GM18526 (cell line): Measurements from ENCODE around the gene SST.

Experiments used
- POLR2A ChIP-seq: IDR thresholded peaks from 3 replicates; pipeline ENCODE4 v1.6.1; 2011; ENCODE audit not compliant: insufficient read length; ENCODE audit errors: extremely low read depth

Gene SST

DNA sequence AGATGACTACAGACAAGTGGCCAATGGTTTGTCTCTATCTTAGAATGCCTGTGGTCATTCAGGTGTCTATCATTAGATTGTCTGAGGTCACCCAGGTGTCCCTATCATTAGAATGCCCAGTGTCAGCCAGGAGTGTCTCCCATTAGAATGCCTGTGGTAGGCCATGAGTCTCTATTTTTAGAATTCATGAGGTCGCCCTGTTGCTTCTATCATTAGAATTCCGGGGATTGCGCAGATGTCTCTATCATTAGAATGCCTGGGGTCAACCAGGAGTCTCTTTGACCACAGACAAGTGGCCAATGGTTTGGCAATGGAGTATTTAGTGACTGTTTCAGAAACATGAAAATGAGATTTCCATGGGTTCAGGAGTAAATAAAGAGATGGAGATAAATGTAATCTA is 24.6 kb upstream of the SST start:
- no peak for TF ChIP-seq POLR2A

DNA sequence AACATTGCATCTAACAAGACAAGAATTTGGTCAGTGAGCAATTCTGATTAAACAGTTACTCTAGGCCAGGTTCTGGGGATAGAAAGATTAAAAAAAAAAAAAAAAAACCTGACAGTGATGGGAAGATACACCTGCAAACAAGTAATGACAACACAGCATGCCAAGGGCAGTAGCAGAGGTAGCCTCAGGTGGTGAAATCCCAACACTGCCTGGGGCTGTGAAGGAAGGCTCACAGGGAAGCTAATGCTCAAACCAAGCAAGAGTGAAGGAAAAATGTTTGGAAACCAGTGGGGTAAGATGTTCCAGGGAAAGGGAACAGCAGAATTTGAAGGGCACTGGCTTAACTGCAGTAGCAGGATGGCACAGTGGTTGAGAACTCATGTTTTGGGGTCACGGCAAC is 23.2 kb upstream of the SST start:
- no peak for TF ChIP-seq POLR2A

DNA sequence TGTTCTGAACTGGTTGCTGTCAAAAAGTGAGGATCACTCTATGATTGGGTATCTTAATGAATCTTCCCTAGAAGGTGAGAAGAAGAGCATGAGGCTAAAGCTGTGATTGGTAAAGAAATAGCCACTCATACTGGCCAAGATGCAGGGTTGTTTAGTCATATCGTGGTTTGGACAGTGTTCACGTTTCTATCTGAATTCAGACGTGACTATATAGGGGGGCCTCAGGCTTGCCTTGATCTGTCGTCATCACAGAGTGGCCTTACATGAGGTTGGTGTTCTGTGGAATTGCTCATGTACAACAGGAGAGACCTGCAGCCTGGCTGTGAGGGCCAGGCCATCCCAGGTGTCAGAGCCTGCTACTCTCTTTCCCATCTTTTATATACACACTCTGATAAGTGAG is 19.8 kb upstream of the SST start:
- TF ChIP-seq POLR2A, result no peak

DNA sequence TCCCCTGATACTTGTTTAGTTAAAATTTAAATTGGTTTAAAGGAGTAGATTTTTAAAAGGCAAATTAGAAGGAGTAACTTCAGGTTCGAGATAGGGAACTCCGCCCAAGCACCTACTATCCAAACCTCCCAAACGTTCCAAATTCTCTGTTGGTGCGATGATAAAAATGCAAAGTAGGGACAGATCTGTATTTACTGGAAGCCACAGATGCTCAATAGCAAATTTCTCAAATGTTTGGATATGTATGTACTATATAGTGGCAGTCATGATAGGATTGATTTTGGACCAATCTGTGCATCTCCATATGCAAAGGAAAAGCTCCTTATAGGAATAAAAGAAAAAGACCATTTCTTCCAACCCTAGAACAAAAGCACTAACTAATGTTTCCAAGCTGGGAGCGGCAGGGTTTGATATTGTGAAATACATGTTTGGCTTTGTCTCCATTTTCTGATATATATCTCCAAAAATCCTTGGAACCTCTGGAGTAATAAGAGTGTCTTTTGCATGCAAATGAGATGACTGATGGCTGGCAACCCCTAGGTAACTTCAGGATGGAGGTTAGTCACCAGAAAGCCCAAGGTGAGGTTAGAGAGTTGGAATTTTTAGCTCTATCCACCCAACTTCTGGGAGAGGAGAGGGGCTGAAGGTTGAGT is 16.6 kb upstream of the SST start:
- TF ChIP-seq POLR2A, result no peak

DNA sequence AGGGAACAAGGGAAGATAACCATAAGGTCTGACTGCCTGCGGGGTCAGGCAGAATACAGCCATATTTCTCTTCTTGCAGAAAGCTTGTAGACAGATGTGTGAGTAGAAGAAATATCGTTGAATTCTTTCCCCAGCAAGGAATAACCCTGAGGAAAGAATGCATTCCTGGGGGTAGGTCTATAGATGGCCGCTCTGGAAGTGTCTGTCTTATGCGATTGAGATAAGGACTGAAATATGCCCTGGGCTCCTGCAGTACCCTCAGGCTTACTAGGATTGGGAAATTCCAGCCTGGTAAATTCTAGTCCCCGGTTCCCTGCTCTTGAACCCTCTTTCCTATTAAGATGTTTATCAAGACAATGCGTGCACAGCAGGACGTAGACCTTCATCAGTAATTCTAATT is 15.8 kb upstream of the SST start:
- TF ChIP-seq POLR2A, result no peak

DNA sequence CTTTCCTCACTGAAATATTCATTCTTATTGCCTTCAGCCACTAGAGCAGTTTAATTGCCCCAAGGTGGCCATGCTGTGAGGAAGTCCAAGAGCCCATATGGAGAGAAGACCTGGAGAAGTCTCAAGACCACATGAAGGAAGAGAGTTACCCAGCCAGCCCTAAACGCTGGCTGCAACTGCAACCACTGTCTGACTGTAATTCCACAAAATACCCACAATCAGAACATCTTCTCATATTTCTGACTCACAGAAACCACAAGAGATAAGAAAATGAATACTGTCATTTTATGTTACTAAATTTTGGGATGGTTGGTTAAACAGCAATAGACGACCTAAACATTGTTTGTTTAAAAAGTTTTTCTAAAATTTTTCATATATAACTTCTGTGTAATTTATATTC is 14.7 kb upstream of the SST start:
- no peak for TF ChIP-seq POLR2A

DNA sequence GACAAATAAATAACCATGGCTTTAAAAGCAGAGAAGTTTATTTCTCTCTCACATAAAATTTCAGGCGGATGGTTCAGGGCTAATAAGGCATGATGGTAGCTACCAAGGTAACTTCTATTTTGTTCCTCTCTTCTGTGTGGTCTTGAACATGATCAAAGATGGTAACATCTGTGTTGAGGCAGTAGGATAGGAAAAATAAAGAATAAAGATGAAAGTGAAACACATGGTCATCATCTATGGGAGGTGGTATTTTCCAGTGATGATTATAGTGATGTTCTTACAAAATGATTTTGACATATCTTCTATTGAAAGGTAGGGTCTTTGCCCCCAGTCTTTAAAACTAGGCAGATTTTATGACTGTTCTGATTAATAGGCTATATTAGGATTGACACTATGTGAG is 14.2 kb upstream of the SST start:
- no peak for TF ChIP-seq POLR2A

DNA sequence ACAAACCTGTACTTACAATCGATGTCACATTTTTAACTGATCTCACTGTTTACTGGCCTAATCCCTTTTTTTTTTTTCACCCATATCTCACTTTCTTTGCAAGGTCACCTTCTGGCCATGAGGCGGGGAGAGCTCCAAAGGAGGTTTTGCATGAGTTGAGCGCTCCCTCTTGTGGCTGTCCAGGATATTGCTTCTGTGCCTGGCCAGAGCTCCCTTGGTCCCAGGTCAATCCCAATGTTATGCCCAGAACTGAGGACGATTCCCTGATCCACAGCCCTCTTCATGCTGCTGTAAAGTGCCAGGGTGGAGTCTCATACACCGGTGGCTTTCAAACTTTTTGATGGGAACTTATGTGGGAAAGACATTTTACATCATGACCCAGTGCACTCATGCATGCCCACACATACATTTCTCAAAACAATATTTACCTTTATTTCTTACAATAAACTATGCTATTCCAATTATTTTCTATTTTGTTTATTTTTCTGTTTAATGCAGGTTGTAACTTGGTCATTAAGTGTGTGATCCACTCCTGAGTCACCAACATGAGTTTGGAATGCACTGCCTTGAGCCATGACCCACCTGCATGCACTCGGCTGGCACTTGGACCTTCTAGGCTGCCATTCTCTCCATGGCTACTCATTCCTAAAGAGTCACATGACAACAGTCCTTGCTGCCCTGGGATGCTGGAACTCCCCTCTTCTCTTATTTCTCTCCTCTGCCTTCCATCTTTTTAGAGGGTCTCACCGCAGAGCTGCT is 9.6 kb upstream of the SST start:
- TF ChIP-seq POLR2A, result no peak

DNA sequence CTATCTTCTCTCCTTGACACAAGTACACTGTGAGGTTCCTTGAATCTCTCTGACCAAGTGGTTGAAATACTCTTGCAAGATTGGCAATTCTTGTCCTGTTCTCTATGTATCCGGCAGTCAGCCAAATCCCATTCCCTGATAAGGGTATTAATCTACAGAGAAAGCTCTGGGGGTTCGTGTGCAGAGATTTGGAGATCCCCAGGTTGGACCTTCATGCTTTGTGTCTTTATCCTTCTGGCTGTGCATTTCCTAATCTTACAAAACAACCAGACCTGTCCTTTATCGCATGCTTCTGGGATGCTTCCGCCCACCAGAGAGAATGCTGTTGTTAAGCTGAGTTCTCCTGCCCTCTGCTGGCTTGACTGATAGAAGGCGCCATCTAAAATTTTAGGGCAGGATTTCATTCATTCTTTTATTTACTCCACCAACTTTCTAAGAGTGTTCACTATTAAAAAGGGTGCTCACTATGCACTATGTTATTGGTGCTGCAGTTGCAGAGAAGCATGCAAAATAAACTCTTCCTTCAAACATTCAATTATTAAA is 8.6 kb upstream of the SST start:
- TF ChIP-seq POLR2A, result no peak

DNA sequence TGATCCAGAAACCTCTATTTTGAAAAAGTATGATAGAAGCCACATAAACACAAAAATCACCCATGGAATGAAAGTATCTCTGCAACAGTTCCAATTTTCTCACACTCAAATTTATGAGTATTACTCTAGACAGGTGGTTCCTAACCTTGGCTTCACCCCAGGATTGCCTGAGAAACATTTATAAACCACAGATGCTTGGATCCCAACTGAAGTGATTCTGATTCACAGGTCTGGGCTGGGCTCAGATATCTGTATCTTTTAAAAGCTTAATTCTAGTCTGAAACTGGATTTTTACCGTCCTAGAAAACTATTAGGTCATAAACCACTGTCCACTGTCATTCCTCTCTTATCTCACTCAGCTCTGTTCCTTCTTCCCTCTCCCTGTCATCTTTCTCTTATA is 7.4 kb upstream of the SST start:
- no peak for TF ChIP-seq POLR2A

DNA sequence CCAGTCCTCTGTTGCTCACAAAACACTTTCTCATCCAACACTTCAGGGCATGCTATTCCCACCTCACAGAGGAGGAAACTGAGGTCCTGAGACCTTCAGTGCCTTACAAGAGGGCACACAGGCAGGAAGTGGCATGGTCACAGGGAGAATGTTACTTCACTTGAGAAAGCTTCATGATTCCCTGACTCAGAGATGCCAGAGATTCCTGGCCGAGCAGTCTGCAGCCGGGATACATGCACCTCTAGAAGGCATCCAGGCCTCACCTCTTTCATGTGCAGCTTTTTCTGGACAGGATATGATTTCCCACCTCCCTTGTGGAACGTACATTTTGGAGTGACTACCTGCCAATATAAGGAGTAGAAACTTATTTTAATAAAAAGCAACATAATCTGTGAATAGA is 2.8 kb upstream of the SST start:
- TF ChIP-seq POLR2A, result no peak

DNA sequence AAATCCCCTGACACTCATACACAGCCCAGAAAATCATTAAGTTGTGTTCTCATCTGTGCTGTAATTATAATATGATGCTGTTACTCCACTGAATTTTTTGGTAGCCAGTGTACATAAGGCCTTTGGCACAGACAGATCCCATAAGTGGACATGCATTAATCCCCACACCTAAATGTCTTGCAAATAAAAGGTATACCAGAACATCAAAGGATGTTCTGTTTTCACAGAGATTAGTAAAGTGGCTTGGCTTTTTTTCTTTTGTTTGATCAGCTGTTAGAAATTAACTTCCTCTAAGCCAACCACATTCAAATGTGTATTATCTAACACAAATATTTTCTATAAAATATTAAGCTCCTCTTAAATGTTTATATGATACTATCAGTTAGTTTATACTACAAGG is 2.7 kb downstream of the SST start:
- no peak for TF ChIP-seq POLR2A

DNA sequence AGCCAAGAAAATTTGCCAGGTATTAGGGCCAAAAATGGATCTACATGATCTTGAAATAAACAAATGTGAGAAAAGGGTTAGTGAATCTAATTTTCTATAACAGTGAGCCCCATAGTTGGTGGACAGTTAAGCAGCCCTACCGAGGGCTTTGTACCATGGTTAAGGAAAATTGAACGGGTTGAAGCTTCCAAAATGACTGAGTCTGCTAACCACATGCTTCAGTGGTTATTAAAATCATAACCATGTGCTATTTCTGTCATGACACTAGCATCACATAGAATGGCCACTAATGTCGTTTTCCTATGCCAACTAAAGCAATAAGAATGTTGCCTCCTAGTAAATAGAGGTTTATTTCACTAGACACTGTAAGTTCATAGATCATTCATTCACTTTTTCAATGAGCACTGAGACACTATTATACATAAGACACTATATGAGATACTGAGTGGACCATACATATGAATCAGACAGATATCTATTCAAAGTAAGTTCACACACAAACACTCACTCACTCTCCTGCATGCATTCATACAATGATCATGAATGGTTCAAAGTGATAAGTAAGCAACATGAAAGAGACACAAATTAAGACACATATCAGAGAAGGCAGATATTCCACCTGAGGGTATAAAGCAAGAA is 4.3 kb downstream of the SST start:
- no peak for TF ChIP-seq POLR2A

DNA sequence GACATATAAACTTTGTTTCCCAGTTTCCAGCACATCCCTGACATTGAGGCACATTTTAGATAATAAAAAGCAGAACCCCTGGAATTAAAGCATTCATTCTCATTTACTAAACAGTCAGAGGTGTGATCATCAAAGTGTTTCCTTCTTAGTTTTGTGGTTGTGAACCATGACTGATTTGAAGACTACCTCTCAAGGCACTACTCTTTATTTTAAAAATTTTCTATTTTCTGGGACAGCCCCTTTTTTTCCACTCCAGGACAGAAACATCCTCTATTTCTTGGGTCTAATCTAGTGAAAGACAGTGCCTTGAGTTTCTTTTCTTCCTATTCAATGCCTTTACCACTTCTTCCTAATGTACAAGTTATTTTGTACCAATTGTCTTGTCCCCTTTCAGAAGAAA is 5.2 kb downstream of the SST start:
- TF ChIP-seq POLR2A, result no peak

DNA sequence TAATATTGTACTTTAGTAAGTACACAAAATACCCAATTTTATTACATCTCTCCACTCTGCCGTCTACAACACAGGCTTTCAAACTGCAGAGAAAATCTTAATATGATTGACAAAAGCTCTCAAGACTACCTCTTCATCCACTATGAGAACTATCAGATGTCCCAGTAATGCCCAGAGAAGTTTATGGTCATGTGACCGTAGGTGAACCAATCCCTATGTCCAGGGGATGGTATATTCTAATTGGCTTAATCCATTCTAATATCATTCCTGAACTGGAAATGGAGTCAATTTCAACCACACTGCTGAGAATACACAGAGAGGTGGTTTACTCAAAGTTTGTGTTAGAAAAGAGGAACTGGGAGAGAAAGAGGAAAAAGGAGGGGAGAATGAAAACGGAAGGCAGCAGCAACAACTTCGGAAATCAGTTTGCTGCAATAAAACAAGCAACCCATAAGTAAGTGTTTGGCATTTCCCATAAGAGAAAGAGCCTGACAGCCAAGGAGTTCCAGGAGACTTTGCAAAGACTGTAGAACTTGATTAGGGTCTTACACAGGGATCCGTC is 7.3 kb downstream of the SST start:
- TF ChIP-seq POLR2A, result no peak

DNA sequence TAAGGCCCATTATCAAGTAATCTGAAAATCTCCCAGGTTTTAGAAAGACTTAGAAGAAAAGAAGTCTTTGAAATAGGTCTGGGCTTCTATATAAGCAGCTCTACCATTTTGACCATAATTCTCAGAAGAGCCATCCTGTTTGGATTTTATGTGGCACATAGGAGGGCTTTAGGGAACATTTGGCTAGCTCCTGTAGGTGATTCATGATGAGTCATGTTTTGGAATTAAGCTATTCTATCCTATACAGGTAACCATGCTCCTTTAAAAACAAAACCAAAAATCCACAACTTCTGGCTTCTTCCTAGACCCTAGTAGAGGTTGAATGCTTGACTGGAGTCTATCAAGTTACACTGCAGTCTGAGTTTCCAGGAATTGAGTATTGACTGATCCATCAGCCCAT is 8.9 kb downstream of the SST start:
- no peak for TF ChIP-seq POLR2A

DNA sequence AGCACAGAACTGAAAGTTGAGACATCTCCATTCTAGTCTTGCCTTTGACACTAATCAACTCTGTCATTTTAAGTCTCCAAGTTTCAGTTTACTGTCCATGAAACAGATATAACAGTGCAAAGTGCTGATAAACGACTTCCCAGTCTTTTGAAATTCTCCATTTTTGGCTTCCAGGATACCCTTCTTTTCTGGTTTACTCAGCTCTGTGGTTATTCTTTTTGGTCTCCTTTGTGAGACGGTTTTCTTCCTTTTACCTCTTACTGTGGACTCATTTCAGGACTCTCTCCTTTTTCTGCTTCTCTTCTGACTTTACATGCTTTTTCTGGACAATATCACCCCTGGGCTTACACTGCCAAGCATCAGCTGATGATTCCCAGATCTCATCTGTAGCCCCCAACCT is 18.9 kb downstream of the SST start:
- TF ChIP-seq POLR2A, result no peak

DNA sequence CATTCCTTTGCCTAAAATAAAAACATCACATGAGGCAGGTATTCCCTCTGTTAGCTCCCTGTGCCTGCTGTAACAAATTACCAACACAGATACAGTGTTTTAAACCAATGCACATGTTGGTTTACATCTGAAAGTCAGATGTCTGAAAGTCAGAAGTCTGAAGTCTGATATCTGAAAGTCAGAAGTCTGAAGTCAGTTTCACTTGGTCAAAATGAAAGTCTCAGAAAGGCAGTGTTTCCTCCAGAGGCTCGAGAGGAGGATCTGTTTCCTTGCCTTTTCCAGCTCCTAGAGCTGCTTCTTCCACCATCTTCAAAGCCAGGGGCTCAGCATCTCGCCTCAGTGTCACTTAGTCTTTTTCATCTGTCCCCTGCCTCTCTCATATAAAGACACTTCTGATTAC is 22.0 kb downstream of the SST start:
- no peak for TF ChIP-seq POLR2A
